KOPT-K1 (cell line): Measurements from ENCODE around the gene MOG.
"Not testable (repeated sequence)": the region's sequence is repeated elsewhere in the genome, so short reads cannot be mapped to it uniquely, and the experiment has no call there.

Experiments used
- H3K27ac ChIP-seq: fragments of 200-600 bp; sonication (generic); 2 replicates; pipeline ENCODE4 v1.5.1; 2016; ENCODE audit warnings: antibody characterized with exemption, mild to moderate bottlenecking, low read depth, low read length; ENCODE audit not compliant: poor library complexity, severe bottlenecking
- H3K36me3 ChIP-seq: fragments of 200-600 bp; sonication (generic); 2 replicates; pipeline ENCODE4 v1.5.1; 2017; ENCODE audit warnings: antibody characterized with exemption, mild to moderate bottlenecking, low read length, moderate library complexity; ENCODE audit not compliant: insufficient read depth
- H3K9me3 ChIP-seq: fragments of 200-600 bp; sonication (generic); 2 replicates; pipeline ENCODE4 v1.5.1; 2017; ENCODE audit warnings: antibody characterized with exemption, low read length, mild to moderate bottlenecking; ENCODE audit not compliant: insufficient read depth, poor library complexity, severe bottlenecking

The MOG gene

GRCh38 chr6:29661071-29661470, 4.2 kb downstream of the MOG start:
- Histone ChIP-seq H3K36me3 (no peaks in the 10 kb centered on the region), H3K27ac (no peak overlapping the region), H3K9me3 (no peaks in the 10 kb centered on the region)

GRCh38 chr6:29661502-29662141, 4.7 kb downstream of the MOG start:
- not testable (repeated sequence) for H3K27ac ChIP-seq, H3K9me3 ChIP-seq, H3K36me3 ChIP-seq

GRCh38 chr6:29663300-29664042, 6.6 kb downstream of the MOG start:
- H3K9me3 ChIP-seq, result no peaks in the 10 kb centered on the region
- H3K36me3 ChIP-seq, result no peaks in the 10 kb centered on the region
- no peak overlapping the region for H3K27ac ChIP-seq

GRCh38 chr6:29665942-29666825, 9.3 kb downstream of the MOG start:
- Histone ChIP-seq H3K9me3 (no peaks in the 10 kb centered on the region), H3K36me3 (no peaks in the 10 kb centered on the region), H3K27ac (no peak overlapping the region)

GRCh38 chr6:29666826-29667130, 9.9 kb downstream of the MOG start:
- no peaks in the 10 kb centered on the region for H3K36me3 ChIP-seq
- no peak overlapping the region for H3K27ac ChIP-seq
- no peaks in the 10 kb centered on the region for H3K9me3 ChIP-seq

- Histone ChIP-seq H3K36me3 (no peaks in the 10 kb centered on the region), H3K9me3 (no peaks in the 10 kb centered on the region), H3K27ac (no peak overlapping the region)
Measured at GRCh38 chr6:29667158-29667557, 10.3 kb downstream of the MOG start.

- Histone ChIP-seq H3K9me3 (no peaks in the 10 kb centered on the region), H3K27ac (no peak overlapping the region), H3K36me3 (no peaks in the 10 kb centered on the region)
Measured at GRCh38 chr6:29671026-29671425, 14.1 kb downstream of the MOG start.

- not testable (repeated sequence) for H3K27ac ChIP-seq, H3K9me3 ChIP-seq, H3K36me3 ChIP-seq
Measured at GRCh38 chr6:29672116-29672515, 15.2 kb downstream of the MOG start.

GRCh38 chr6:29673161-29673560, 16.3 kb downstream of the MOG start:
- no peak overlapping the region for H3K27ac ChIP-seq
- H3K36me3 ChIP-seq, result no peaks in the 10 kb centered on the region
- no peaks in the 10 kb centered on the region for H3K9me3 ChIP-seq

GRCh38 chr6:29674008-29674407, 17.1 kb downstream of the MOG start:
- no peaks in the 10 kb centered on the region for H3K9me3 ChIP-seq
- no peak overlapping the region for H3K27ac ChIP-seq
- H3K36me3 ChIP-seq, result no peaks in the 10 kb centered on the region

GRCh38 chr6:29675561-29675960, 18.7 kb downstream of the MOG start:
- Histone ChIP-seq H3K27ac (no peak overlapping the region), H3K36me3 (no peaks in the 10 kb centered on the region), H3K9me3 (no peaks in the 10 kb centered on the region)

- H3K9me3 ChIP-seq, result no peaks in the 10 kb centered on the region
- H3K36me3 ChIP-seq, result no peaks in the 10 kb centered on the region
- H3K27ac ChIP-seq, result no peak overlapping the region
Measured at GRCh38 chr6:29676981-29677601, 20.2 kb downstream of the MOG start.

GRCh38 chr6:29678114-29678513, 21.2 kb downstream of the MOG start:
- no peak overlapping the region for H3K27ac ChIP-seq
- H3K36me3 ChIP-seq, result no peaks in the 10 kb centered on the region
- H3K9me3 ChIP-seq, result no peaks in the 10 kb centered on the region

GRCh38 chr6:29679962-29680361, 23.1 kb downstream of the MOG start:
- Histone ChIP-seq H3K27ac (no peak overlapping the region), H3K36me3 (no peaks in the 10 kb centered on the region), H3K9me3 (no peaks in the 10 kb centered on the region)

GRCh38 chr6:29680416-29680815, 23.5 kb downstream of the MOG start:
- H3K9me3 ChIP-seq, result no peaks in the 10 kb centered on the region
- no peak overlapping the region for H3K27ac ChIP-seq
- H3K36me3 ChIP-seq, result no peaks in the 10 kb centered on the region
